Stimulated activated CD4-positive, alpha-beta T cell treated with anti-CD3 and anti-CD28 coated beads, TNF-alpha, amount 100 ng/mL, for 1 hour (primary cell): ENCODE results near the gene AMPD3.

Source experiments
- DNase-seq, 3 donors: peaks; one replicate each; pipeline ENCODE4 v3.0.0-alpha.2; 2020; ENCODE audit warnings: low read depth in 3 of 3, low spot score in 1 of 3

AMPD3 gene

DNA sequence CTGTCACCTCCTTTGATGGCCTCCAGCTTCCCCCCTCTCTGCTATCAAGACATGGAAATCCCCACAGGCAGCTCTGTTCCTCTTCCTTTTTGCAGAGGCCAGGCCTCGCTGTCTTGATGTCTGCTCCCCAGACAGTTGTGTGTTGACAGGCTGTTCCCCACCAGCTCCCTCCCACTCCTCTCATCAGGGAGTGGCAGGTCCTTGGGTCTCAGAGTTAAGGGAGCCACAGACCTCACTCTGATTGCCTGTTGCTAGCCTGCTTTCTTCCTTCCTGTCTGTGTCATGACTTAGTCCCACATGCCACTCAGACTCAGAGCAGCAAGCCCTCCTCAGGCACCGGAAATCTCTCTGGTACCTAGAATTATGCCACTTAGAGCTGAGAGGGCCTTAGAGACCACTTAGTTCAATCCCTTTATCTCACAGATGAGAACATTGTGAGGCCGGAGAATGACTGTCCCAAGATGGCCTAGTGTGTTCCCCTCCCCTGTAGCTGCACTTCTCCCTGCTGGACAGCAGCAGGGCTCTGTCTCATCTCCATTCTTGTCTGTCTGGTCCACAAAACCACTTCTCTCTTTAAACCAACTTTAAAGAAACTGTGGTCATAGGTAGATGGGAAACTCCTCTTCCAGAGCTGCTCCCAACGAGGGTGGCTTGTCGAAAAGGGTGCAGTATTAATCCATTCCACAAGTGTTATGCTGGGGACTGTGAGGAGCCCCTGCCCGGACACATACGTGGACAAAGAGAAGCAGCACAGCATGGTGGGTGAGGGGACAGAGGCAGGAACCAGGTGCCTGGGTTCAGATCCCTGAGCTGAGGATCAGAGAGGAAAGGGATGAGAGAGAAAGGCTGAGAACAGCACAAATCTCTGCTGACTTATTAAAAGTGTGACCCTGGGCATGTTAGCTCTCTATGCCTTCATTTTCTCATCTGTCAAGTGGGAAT lies 4.2 kb downstream of the AMPD3 start:
- peak; percentile 36 to 45 (median 36) for DNase-seq

DNA sequence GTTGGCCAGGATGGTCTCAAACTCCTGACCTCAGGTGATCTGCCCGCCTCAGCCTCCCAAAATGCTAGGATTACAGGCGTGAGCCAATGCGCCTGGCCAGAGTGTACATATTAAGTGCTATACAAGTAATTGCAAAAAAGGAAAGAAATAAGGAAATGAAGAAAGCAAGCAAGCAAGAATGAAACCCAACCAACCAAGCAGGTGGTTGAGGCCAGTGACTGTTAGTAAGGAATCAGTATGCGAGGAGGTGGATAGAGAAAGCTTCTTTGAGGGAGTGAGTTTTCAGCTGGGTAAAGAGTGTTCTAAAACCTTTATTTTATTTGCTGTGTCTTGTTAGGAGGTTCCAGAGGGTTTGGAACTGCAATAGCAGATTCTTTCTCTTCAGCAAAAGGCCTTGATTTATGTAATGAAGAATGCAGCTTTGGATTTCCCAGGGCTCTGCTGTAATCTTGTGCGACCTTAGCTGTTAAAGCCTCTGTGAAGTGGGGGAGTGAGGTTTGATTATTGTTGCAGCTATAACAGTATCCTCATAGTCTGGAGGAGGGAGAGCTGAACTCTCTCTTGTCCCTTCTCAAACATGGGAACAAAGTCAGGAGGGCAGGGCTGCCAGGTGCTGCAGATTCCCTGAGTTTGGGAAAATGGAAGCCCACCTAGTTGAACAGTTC lies 5.7 kb downstream of the AMPD3 start:
- no peak for DNase-seq

DNA sequence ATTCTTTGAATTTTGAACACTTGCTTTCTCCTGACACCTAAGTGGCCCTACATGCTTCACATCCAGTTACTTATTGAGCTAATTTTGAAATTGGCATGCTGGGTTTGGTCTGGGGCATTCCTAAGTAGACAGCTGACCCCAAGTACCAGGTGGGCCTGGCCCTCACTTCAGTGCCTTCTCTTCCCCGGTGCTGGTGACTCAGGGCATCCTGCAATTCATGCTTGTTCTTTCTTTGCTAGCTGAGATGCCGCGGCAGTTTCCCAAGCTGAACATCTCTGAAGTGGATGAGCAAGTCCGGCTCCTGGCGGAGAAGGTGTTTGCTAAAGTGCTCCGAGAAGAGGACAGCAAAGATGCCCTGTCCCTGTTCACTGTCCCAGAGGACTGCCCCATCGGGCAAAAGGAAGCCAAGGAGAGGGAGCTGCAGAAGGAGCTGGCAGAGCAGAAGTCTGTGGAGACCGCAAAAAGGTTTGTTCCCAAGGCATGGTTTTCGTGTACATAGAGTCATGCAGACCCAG lies 6.3 kb downstream of the AMPD3 start:
- no peak for DNase-seq

GRCh38 chr11:10462746-10463300 lies 7.8 kb downstream of the AMPD3 start:
- no peak for DNase-seq

GRCh38 chr11:10473371-10473770 lies 18.3 kb downstream of the AMPD3 start:
- no peak for DNase-seq

DNA sequence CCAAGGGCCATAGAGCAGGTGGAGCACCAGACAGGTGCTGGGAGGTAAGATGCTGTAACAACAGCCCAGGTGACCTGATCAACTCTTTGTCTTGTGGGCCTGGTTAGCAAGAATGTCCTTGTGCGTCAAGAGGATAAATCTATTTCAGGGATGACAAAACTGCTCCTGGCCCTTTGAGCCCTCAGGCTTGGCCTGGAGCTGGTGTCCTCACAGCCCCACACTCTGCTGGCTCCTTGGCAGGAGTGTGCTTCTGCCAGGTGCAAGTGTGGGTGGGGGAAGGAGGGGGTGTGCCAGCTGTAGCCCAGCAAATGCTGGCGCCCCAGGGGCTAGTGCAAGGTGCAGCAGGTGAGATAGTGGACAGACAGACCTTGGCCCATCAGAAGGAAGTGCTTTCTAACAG lies 19.5 kb downstream of the AMPD3 start:
- DNase-seq: no peak

DNA sequence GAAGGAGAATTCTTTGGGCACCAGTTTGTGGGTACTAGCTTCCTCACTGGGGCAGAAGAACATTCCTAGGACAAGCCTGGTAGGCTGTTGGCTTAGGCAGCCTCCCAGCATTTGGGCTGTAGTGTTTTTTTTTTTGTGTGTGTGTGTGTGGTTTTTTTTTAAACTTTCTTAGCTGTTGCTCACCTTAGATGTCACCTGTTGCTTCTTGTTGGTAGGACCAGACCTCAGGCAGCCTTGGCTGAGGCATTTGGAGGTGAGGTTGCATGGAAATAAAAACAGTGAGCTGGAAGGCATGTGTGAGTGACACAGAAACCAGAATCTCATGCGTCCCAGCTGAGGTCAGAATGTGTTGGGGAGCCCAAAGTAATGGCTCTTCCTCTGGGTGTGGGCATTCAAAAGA lies 21.3 kb downstream of the AMPD3 start:
- DNase-seq: no peak

DNA sequence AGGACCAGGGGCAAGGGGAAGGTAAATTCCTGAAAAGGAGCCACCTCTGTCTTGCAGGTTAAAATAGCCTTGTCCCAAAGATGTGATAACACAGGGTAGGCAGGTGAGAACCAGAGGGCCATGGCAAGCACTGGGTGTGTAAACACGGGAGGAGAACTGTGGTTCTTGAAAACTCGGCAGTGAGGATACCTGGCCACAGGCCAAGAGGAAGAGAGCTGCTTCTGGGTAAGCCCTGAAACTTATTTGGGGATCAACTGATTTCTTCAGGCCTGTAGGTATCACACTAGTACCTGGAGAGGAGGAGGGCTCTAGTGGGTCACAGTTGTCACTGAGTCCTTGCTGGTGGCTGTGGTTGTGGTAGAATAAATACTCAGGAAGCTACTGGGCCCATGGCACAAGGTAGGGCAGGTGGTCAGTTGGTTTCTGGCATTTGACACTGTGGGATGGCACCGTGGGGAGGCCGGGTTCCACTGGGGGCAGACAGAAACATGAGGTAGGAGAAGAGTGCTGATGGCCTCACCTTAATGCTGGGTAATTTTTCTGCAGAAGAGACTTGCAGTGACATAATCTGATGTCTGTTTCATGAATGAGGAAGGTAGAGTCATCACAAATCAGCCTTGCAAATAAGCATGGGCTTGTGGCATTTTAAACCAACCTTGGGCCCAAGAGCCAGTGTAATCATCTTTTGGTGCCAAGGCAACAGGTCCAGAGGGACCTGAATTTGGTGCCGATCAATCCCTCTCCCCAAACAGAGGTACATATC lies 22.0 kb downstream of the AMPD3 start:
- no peak for DNase-seq

DNA sequence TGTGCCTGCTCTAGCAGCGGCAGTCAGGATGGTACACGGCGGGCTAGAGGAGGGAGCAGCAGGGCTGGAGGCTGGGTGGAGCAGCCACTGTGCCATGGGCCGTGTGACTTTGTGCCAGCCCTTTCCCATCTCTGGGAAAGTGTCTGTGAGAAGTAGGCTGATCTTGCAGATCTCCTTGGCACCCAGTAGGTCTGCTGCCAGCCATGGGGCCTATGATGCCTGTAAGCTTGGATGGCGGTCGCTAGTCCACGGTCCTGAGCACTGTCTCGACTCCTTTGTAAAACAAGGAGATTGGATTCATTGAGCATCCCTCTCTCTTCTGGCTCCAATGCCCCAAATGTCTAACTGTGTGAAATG lies 22.6 kb downstream of the AMPD3 start:
- DNase-seq: no peak

- DNase-seq: no peak
These were observed 23.0 kb downstream of the AMPD3 start for GRCh38 chr11:10478066-10478465.

GRCh38 chr11:10478574-10479550 lies 23.8 kb downstream of the AMPD3 start:
- no peak for DNase-seq

DNA sequence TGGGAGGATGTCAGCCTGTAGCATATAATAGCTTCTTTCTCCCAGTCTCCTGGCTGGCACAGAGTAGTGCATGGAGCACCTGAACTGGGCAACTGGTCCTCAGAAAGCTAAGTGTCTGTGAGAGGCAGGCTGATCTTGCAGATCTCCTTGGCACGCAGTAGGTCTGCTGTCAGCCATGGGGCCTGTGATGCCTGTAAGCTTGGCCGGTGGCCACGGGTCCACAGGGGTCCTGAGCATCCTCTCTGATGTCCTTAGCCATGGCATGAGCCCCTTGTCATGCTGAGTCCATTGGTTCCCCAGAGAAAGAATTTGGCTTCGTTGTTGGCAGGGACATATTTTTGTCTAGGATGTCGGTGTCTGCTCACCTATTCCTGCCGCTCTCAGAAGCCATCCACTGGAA lies 25.0 kb downstream of the AMPD3 start:
- no peak for DNase-seq

DNA sequence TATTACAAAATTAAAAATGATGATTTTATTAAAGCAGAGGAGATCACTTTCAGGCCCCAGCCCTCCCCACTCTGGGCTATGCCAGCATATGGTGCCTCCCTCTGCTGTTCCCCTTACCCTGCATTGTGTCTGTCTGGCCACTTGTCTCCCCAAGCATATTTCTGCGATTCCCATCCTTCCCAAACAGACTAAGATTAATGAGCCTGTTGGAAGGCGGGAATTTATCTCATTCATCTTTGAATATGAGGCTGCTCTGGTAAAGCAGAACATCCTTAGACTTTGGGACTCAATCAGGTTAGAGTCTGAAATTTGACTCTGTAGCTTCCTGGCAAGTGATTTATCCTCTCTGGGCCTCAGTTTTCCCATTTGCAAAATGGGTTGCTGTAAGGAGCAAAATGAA lies 25.7 kb downstream of the AMPD3 start:
- no peak for DNase-seq

- no peak for DNase-seq
These were observed 26.7 kb downstream of the AMPD3 start for GRCh38 chr11:10481560-10482349.

DNA sequence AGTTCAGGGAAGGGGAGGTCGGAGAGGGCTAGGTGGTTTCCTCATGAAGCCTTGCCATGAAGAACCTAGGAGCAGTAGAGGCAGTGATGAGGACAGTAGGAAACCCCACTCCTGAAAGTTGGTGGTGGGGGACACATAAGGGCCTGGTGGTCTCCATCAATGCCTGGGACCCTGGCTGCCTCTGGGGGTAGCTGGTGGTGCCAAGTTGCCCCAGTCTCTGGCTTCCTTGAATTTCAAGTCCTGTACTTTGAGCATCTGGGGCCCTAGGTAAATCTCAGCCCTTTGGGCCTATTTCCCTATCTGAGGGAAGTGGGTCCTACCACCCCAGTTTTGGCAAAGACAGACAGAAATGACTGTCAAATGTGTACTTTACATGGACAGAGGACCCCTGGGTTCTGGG lies 28.1 kb downstream of the AMPD3 start:
- DNase-seq: no peak

GRCh38 chr11:10483584-10483983 lies 28.5 kb downstream of the AMPD3 start:
- DNase-seq: no peak

- no peak for DNase-seq
These were observed 29.6 kb downstream of the AMPD3 start for GRCh38 chr11:10484461-10485180.

DNA sequence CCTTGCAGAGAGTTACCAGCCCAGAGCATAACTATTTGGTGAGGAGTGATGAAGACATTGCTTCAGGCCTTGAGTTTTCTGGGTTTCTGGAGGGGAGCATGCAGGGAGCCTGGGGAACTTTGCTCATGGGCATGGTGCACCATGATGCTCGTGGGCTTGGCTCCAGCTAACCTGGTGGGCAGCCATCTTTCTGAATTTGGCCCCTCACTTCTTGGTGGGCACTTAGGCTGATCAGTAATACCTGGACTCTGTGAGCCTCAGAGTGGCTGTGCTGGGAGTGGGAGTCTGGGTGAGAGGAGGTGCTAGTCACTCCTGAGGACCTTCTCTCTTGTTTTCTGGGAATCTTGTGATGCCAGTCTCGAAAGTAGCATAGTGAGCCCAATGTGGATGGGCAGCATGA lies 30.6 kb downstream of the AMPD3 start:
- DNase-seq: no peak
